Thoracic aorta (tissue), 2 donors: ENCODE data around the gene NCF4. TPM values are rescaled to one million over a fixed set of nuclear protein-coding genes. Genes with fewer than 3 reads are reported as not detected.

Source experiments
- ATAC-seq: fragments of 150-250 bp; one replicate; pipeline ENCODE4 v1.8.0; 2017; ENCODE audit warnings: low read depth; ENCODE audit not compliant: insufficient number of reproducible peaks, low FRiP score
- DNase-seq: peaks from one replicate; pipeline ENCODE4 v3.0.0-alpha.2; 2020; ENCODE audit warnings: low spot score
- H3K27ac ChIP-seq, 2 donors: fragments of 200-600 bp; sonication (generic); 1 replicate in 1 of 2; 2 replicates in 1 of 2; pipeline ENCODE4 v1.5.1; 2016; ENCODE audit warnings: mild to moderate bottlenecking in 2 of 2, moderate library complexity in 2 of 2
- H3K27me3 ChIP-seq: fragments of 200-600 bp; sonication (generic); replicated peaks from 2 replicates; pipeline ENCODE4 v1.6.0; 2016; ENCODE audit warnings: mild to moderate bottlenecking; ENCODE audit not compliant: insufficient read depth
- H3K36me3 ChIP-seq: fragments of 200-600 bp; sonication (generic); one replicate; pipeline ENCODE4 v1.5.1; 2016
- H3K4me1 ChIP-seq, 2 donors: fragments of 200-600 bp; sonication (generic); 1 replicate in 1 of 2; 2 replicates in 1 of 2; pipeline versions ENCODE4 v1.5.1 to v1.6.0; 2016; ENCODE audit warnings: low read depth in 2 of 2, mild to moderate bottlenecking in 1 of 2; ENCODE audit not compliant: control insufficient read depth in 1 of 2
- H3K4me3 ChIP-seq: fragments of 200-600 bp; sonication (generic); 2 replicates; pipeline ENCODE4 v1.5.1; 2016; ENCODE audit warnings: mild to moderate bottlenecking
- H3K9me3 ChIP-seq: fragments of 200-600 bp; sonication (generic); 2 replicates; pipeline ENCODE4 v1.5.1; 2016
- total RNA-seq, 2 donors: library from RNA; depleted of rRNA; stranded (reverse); fragments of >200 nt; gene quantifications; one replicate each; pipeline versions ENCODE4 v1.1.0 to v1.2.3, GENCODE V29; 2016
- TF ChIP-seq, protein P1 (sequence below): fragments of 200-600 bp; sonication (generic); IDR thresholded peaks from one replicate; pipeline ENCODE4 v1.5.1; 2019; ENCODE audit warnings: antibody characterized with exemption

Gene NCF4
- total RNA-seq, 2 donors from 2014 or later, result 38.1 to 68.8 TPM

DNA sequence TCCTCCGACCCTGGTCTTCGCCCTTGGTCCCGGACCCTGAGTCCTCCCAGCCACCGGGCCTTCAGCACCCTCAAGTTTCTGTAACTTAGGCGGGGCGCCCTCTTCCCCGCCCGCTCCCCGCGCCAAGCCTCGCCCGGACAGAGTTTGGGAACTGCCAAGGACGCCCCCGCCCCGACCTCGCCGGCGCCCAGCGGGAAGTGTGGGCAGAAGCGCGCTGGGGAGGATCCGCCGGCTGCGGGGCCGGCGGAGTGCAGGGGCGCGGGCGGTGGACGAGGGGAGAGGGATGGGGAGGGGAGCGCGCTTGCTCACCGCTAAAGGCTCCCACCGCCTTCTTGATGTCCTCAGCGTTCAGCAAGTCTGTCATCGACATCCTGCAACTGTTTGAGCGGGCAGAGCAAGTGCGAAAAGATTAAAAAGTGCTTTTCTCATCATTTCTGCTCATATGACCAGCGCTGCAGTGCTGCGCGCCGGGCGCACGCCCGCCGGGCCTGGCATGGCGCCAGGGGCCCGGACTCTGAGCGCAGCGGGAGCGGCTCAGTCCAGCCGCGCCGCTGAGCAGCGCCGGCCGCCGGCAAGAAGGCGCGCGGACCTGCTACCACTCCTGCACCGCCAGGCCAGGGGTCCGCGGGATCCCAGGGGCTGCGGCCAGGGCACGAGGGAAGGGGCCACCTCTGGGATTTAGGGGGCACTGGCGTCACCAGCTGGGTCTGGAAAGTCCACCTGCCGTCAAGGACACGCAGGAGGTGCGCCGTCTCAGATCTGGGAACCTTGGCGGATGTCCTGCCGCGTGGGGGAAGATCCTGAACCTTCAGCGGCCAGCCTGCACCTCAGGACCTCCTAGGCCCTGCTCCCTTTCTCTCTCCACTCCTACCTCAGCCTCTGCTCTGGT, 43.9 kb upstream of the NCF4 start, which contains the start of gene PVALB:
Gene PVALB, minus strand, starts transcription at position 400 of the 889 bp plus-strand sequence. Its CDS starts 30 bp downstream, at position 370.
- no peaks in the 10 kb centered on the region for H3K9me3 ChIP-seq
- H3K27ac ChIP-seq, result no peak within 1 kb of the TSS
- no peaks in the 10 kb centered on the region for H3K27me3 ChIP-seq
- TF ChIP-seq, protein P1, sequence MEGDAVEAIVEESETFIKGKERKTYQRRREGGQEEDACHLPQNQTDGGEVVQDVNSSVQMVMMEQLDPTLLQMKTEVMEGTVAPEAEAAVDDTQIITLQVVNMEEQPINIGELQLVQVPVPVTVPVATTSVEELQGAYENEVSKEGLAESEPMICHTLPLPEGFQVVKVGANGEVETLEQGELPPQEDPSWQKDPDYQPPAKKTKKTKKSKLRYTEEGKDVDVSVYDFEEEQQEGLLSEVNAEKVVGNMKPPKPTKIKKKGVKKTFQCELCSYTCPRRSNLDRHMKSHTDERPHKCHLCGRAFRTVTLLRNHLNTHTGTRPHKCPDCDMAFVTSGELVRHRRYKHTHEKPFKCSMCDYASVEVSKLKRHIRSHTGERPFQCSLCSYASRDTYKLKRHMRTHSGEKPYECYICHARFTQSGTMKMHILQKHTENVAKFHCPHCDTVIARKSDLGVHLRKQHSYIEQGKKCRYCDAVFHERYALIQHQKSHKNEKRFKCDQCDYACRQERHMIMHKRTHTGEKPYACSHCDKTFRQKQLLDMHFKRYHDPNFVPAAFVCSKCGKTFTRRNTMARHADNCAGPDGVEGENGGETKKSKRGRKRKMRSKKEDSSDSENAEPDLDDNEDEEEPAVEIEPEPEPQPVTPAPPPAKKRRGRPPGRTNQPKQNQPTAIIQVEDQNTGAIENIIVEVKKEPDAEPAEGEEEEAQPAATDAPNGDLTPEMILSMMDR, result no peak
- no peaks in the 10 kb centered on the region for H3K36me3 ChIP-seq
- DNase-seq (no peak), ATAC-seq (no peak)
- peaks cover 3 to 14% of the 10 kb centered on the region in 2 donors for H3K4me1 ChIP-seq
- peak within 1 kb of the TSS; percentile 59 for H3K4me3 ChIP-seq

- Histone ChIP-seq H3K36me3 (no peaks in the 10 kb centered on the region), H3K27me3 (no peaks in the 10 kb centered on the region), H3K27ac (no peak overlapping the region), H3K4me3 (no peak overlapping the region), H3K9me3 (no peaks in the 10 kb centered on the region), H3K4me1 (peaks cover 3 to 14% of the 10 kb centered on the region in 2 donors)
- TF ChIP-seq, protein P1, result no peak
- ATAC-seq (no peak), DNase-seq (no peak)
These were observed 43.3 kb upstream of the NCF4 start for GRCh38 chr22:36817525-36817848.

GRCh38 chr22:36818010-36818642, 42.7 kb upstream of the NCF4 start:
- DNase-seq (no peak), ATAC-seq (no peak)
- TF ChIP-seq, protein P1, result no peak
- no peaks in the 10 kb centered on the region for H3K36me3 ChIP-seq
- no peak overlapping the region for H3K4me3 ChIP-seq
- H3K27me3 ChIP-seq, result no peaks in the 10 kb centered on the region
- no peak overlapping the region for H3K27ac ChIP-seq
- H3K4me1 ChIP-seq, result peaks cover 3 to 14% of the 10 kb centered on the region in 2 donors
- no peaks in the 10 kb centered on the region for H3K9me3 ChIP-seq

DNA sequence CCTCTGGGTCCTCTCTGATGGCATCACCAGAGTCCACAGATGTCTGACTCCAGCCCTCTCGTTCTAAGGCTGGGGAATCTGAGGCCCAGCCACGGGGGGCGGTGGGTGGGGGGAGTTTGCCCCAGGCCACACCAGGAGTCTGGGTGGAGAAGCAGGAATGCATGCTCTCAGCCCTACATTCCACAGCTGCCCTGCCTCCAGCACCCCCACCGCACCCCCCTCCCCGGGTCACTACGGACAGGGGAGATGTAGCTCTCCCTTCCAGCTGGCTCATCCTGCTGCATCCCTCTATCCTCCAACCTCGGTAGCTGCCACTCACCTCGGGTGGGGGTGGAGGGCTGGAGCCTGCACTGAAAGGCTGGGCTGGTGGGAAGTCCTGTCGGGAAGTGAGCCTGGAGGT, 41.7 kb upstream of the NCF4 start:
- TF ChIP-seq, protein P1, result no peak
- Histone ChIP-seq H3K4me3 (no peak overlapping the region), H3K36me3 (no peaks in the 10 kb centered on the region), H3K9me3 (no peaks in the 10 kb centered on the region), H3K27me3 (no peaks in the 10 kb centered on the region), H3K4me1 (peaks cover 3 to 14% of the 10 kb centered on the region in 2 donors), H3K27ac (no peak overlapping the region)
- ATAC-seq (no peak), DNase-seq (no peak)

DNA sequence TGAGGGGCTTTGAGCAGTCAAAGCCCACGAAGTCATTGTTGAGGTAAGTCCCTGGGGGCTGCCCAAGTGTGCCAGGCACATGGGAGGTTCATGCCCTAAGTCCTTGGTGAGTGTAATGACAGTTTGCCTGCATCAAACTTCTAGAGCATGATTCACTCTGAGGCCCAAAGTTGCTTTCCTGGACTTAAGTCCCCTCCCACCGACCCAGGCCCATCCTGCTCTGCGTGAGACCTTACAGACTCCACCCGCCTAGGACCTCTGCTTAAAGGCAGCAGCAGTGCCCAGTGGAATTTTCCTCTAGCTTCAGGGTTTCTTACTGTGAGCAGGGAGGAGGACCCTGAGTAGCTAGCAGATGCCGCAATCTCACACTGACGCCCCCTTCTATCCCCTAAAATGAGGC, 38.2 kb upstream of the NCF4 start:
- TF ChIP-seq, protein P1, result no peak
- ATAC-seq (no peak), DNase-seq (no peak)
- Histone ChIP-seq H3K36me3 (no peaks in the 10 kb centered on the region), H3K27ac (no peak overlapping the region), H3K4me1 (no peaks in the 10 kb centered on the region), H3K9me3 (no peaks in the 10 kb centered on the region), H3K27me3 (no peaks in the 10 kb centered on the region), H3K4me3 (no peak overlapping the region)
